ENCODE results near the gene BCAT1.

DNA sequence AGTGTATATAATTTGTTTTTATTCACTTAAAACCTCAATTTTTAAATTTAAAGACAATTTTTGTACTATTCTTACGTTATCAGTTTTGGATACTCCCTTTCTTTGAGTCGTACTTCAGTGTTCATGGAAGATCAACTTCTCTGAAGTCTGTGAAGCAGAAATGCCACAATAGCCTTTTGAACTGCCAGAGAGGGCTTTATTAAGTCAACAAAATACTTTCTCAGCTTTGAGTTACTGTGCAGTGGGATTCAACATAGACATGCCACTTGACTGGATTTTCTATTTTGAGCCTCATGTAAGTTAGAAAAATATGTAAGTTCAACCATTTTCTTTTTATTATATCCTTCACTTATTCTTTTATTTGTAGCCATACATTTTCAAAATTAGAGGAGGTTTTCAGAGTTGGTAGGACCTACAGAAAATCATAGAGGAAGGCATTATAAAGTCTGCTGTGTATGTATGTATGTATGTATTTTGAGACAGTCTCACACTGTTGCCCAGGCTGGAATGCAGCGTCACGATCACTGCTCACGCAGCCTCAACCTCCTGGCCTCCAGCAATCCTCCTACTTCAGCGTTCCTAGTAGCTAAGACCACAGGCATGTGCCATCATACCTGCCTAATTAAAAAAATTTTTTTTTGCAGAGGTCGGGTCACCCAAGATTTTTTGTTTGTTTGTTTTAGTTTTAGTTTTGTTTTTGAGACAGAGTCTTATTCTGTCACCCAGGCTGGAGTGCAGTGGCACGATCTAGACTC, 31.3 kb upstream of the BCAT1 start:
- no peak for TF ChIP-seq EZH2 (IDR thresholded peaks at IDR 0.05; ENCODE audit: borderline replicate concordance, low read length)
- TF ChIP-seq, protein P1, sequence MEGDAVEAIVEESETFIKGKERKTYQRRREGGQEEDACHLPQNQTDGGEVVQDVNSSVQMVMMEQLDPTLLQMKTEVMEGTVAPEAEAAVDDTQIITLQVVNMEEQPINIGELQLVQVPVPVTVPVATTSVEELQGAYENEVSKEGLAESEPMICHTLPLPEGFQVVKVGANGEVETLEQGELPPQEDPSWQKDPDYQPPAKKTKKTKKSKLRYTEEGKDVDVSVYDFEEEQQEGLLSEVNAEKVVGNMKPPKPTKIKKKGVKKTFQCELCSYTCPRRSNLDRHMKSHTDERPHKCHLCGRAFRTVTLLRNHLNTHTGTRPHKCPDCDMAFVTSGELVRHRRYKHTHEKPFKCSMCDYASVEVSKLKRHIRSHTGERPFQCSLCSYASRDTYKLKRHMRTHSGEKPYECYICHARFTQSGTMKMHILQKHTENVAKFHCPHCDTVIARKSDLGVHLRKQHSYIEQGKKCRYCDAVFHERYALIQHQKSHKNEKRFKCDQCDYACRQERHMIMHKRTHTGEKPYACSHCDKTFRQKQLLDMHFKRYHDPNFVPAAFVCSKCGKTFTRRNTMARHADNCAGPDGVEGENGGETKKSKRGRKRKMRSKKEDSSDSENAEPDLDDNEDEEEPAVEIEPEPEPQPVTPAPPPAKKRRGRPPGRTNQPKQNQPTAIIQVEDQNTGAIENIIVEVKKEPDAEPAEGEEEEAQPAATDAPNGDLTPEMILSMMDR (IDR thresholded peaks at IDR 0.05; ENCODE audit: low read length) = no peak

Data from OCI-LY1 (cell line).